Stomach (tissue), 9 donors: ENCODE measurements around the gene SH2D5. TPM values are rescaled to one million over a fixed set of nuclear protein-coding genes. Genes with fewer than 3 reads are reported as not detected.

Source experiments
- DNase-seq, 2 donors: peaks; one replicate each; pipeline versions ENCODE4 v3.0.0 to v3.0.0-alpha.2; 2013 to 2019
- H3K27ac ChIP-seq, 5 donors: fragments of 200-600 bp in 4 of 5; sonication (generic) in 4 of 5; one replicate each; pipeline ENCODE4 v1.5.1; 2013 to 2019; ENCODE audit warnings: mild to moderate bottlenecking in 1 of 5, moderate library complexity in 1 of 5
- H3K27me3 ChIP-seq, 3 donors: fragments of 200-600 bp; sonication (generic); one replicate each; pipeline ENCODE4 v1.5.1; 2017 to 2019; ENCODE audit warnings: mixed run types in 1 of 3
- H3K36me3 ChIP-seq, 4 donors: fragments of 200-600 bp; sonication (generic); 1 replicate in 3 of 4; 2 replicates in 1 of 4; pipeline ENCODE4 v1.5.1; 2016 to 2019
- H3K4me1 ChIP-seq, 4 donors: fragments of 200-600 bp; sonication (generic); one replicate each; pipeline ENCODE4 v1.5.1; 2016 to 2019
- H3K4me3 ChIP-seq, 4 donors: fragments of 200-600 bp; sonication (generic) in 3 of 4; one replicate each; pipeline ENCODE4 v1.5.1; 2016 to 2019; ENCODE audit warnings: mild to moderate bottlenecking in 1 of 4
- H3K9me3 ChIP-seq, 4 donors: fragments of 200-600 bp; sonication (generic); one replicate each; pipeline ENCODE4 v1.5.1; 2016 to 2019
- CTCF ChIP-seq, 7 experiments: fragments of 450-650 bp in 4 of 7; fragments of 200-600 bp in 3 of 7; sonication (generic) in 3 of 7; IDR thresholded peaks; one replicate each; pipeline ENCODE4 v1.5.1; 2016 to 2019; ENCODE audit warnings: antibody characterized with exemption in 7 of 7, control low read depth in 2 of 7, mild to moderate bottlenecking in 1 of 7
- EP300 ChIP-seq: sonication (generic); formaldehyde crosslinking; IDR thresholded peaks from one replicate; pipeline ENCODE4 v1.6.1; 2017; ENCODE audit warnings: antibody characterized with exemption
- POLR2A ChIP-seq, 4 donors: fragments of 450-650 bp; IDR thresholded peaks; one replicate each; pipeline ENCODE4 v1.6.1; 2016; ENCODE audit warnings: antibody characterized with exemption in 4 of 4, control low read depth in 2 of 4, mild to moderate bottlenecking in 1 of 4, moderate library complexity in 1 of 4
- POLR2AphosphoS5 ChIP-seq, 3 donors: sonication (generic); formaldehyde crosslinking; IDR thresholded peaks; one replicate each; pipeline ENCODE4 v1.6.1; 2016; ENCODE audit warnings: antibody characterized with exemption in 3 of 3
- WGBS, 5 donors: extraction: QIAGEN DNeasy Blood & Tissue Kit in 3 of 5; methylation state at CpG; one replicate each; pipeline versions ENCODE4 v1.1.5 to v1.1.7; 2013 to 2018; 5-methylcytosine and 5-hydroxymethylcytosine counted together
- intact Hi-C: fragments of 100-400 bp; cut with DNase I; formaldehyde crosslinking; loops from one replicate; pipeline ENCODE4 v1.15.1; 2023; ENCODE audit warnings: low total_unique reads
- polyA plus RNA-seq, 3 donors: library from polyadenylated mRNA; stranded (reverse); fragments of 200-250 nt; gene quantifications; one replicate each; pipeline ENCODE4 v1.2.3, GENCODE V29; 2013
- total RNA-seq, 5 donors: library from RNA; depleted of rRNA; stranded (reverse); fragments of >200 nt; gene quantifications; one replicate each; pipeline versions ENCODE4 v1.1.0 to v1.2.3, GENCODE V29; 2014 to 2016
- donor health status: healthy with polysubstance abuse.
- donor health status: Bipolar disorder and iron deficiency.
- donor health status: healthy.

SH2D5 gene
- total and polyA plus RNA-seq, 8 donors, result 0.18 to 7.0 (median 0.36) TPM; not detected in 4

DNA sequence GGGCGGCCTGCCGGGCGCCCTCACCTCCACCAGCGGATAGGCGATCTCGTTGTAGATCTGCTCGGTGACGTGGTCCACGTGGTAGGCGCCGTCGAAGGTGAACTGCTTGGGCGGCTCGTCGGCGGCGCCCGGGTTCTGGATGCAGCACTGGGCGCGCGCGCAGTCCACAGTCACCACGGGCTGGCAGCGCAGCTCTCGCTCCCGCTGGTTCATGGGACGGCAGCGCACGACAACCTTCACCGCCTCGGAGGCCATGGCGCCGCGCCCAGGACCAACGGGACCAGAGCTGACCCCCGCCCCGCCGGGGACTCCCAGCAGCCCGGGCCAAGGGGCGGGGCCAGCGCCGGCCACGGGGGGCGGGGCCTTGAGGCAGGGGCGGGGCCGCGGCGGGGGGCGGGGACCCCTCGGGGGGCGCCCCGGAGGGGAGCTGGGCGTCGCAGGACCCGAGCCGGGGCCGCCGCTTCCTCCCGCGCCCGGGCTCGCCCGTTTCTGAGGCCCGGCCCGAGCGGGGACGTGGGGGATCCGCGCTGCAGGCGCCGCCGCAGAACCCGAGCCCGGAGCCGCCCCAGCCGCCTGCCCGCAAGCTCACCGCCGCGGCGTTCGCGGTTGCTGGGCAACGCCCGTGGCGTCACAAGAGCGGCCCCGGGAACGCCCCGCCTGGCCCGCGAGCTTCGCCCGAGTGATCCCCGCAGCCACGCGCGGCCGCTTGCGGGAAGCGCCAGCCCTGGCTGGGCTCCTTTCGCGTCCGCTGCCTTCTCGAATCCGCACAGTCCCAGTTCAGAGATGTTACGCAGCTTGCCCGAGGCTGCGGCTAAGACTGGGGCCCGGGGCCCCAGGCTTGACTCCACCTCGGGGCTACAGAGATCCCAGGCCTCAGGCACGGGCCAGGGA, 14.8 kb downstream of the SH2D5 start, which contains the start of gene KIF17:
Gene KIF17 (minus strand): TSS at position 556 of the 891 bp plus-strand sequence. CDS start 301 bp downstream, at position 255.
- Histone ChIP-seq H3K27me3 (peaks cover 0 to 41% (median 25%) of the 10 kb centered on the region in 3 donors), H3K9me3 (no peaks in the 10 kb centered on the region), H3K27ac (no peak within 1 kb of the TSS), H3K36me3 (no peaks in the 10 kb centered on the region), H3K4me3 (peak within 1 kb of the TSS; percentile 47 to 59 (median 53)), H3K4me1 (peaks cover 8 to 12% (median 11%) of the 10 kb centered on the region in 4 donors)
- intact Hi-C loops, result no loop called here
- TF ChIP-seq POLR2AphosphoS5 (IDR thresholded peaks at IDR 0.05), result no peak
- TF ChIP-seq EP300, result no peak
- TF ChIP-seq CTCF (IDR thresholded peaks at IDR 0.05), result no peak
- no peak for TF ChIP-seq POLR2A (IDR thresholded peaks at IDR 0.05)
- WGBS, 5 donors, result 0 to 3% (median 2%) methylated on average over 12 to 112 of the region's 112 CpGs
- peak; percentile 87 to 94 for DNase-seq

GRCh38 chr1:20716232-20716631, 16.3 kb downstream of the SH2D5 start:
- DNase-seq, result no peak
- Histone ChIP-seq H3K27ac (no peak overlapping the region), H3K36me3 (no peaks in the 10 kb centered on the region), H3K4me1 (peaks cover 8 to 12% (median 11%) of the 10 kb centered on the region in 4 donors), H3K9me3 (no peaks in the 10 kb centered on the region), H3K4me3 (no peak overlapping the region), H3K27me3 (peaks cover 0 to 46% (median 25%) of the 10 kb centered on the region in 3 donors)
- WGBS, 5 donors, result 61 to 78% (median 66%) methylated on average over 13 of the region's 13 CpGs
- no peak for TF ChIP-seq EP300
- no peak for TF ChIP-seq POLR2AphosphoS5 (IDR thresholded peaks at IDR 0.05)
- no peak for TF ChIP-seq POLR2A (IDR thresholded peaks at IDR 0.05)
- no peak for TF ChIP-seq CTCF (IDR thresholded peaks at IDR 0.05)
- intact Hi-C loops, result no loop called here

- WGBS, 5 donors, result 83 to 92% (median 90%) methylated on average over 2 to 15 of the region's 15 CpGs
- Histone ChIP-seq H3K4me3 (no peak overlapping the region), H3K27me3 (peaks cover 0 to 46% (median 25%) of the 10 kb centered on the region in 3 donors), H3K36me3 (no peaks in the 10 kb centered on the region), H3K4me1 (peaks cover 8 to 12% (median 11%) of the 10 kb centered on the region in 4 donors), H3K9me3 (no peaks in the 10 kb centered on the region), H3K27ac (no peak overlapping the region)
- intact Hi-C loops, result no loop called here
- no peak for TF ChIP-seq POLR2A (IDR thresholded peaks at IDR 0.05)
- TF ChIP-seq POLR2AphosphoS5 (IDR thresholded peaks at IDR 0.05), result no peak
- no peak for TF ChIP-seq EP300
- TF ChIP-seq CTCF (IDR thresholded peaks at IDR 0.05), result no peak
- DNase-seq, result no peak
Observed at GRCh38 chr1:20715406-20715805, 17.1 kb downstream of the SH2D5 start.

- intact Hi-C loops, result no loop called here
- no peaks in the 10 kb centered on the region for H3K36me3 ChIP-seq
- peaks cover 8 to 12% (median 11%) of the 10 kb centered on the region in 4 donors for H3K4me1 ChIP-seq
- DNase-seq, result no peak
- no peaks in the 10 kb centered on the region for H3K9me3 ChIP-seq
- WGBS, 5 donors, result 82 to 94% (median 87%) methylated on average over 6 of the region's 6 CpGs
- no peak for TF ChIP-seq CTCF (IDR thresholded peaks at IDR 0.05)
- TF ChIP-seq POLR2AphosphoS5 (IDR thresholded peaks at IDR 0.05), result no peak
- TF ChIP-seq EP300, result no peak
- TF ChIP-seq POLR2A (IDR thresholded peaks at IDR 0.05), result no peak
- H3K27me3 ChIP-seq, result peaks cover 0 to 42% (median 25%) of the 10 kb centered on the region in 3 donors
- no peak overlapping the region for H3K27ac ChIP-seq
- H3K4me3 ChIP-seq, result no peak overlapping the region
Observed at GRCh38 chr1:20713440-20713839, 19.1 kb downstream of the SH2D5 start.
